K562 (cell line): ENCODE results near the gene PLPPR2. TPM values are rescaled to one million over a fixed set of nuclear protein-coding genes. Genes with fewer than 3 reads are reported as not detected.

Source experiments
- ATAC-seq: fragments of 200-7000 bp; cut with Tn5 transposase; 3 replicates; pipeline ENCODE4 v1.9.1; 2020; ENCODE audit warnings: moderate library complexity
- BruUV-seq: library from RNA; stranded (reverse); fragments of 400-500 nt; replicated peaks from 2 replicates; lab custom pipeline; 2021; lab: Mats Ljungman, UMichigan
- CTCF ChIA-PET: fragments of 300-600 bp; formaldehyde crosslinking; extraction: SDS; loops from one replicate; lab custom pipeline; 2021; ENCODE audit warnings: low intra/inter-chr PET ratio; lab: Yijun Ruan, JAX
- POLR2A ChIA-PET: fragments of 300-600, 350-650 bp; sonication (Branson Sonifier 250); formaldehyde crosslinking; extraction: SDS; loops from one replicate; lab custom pipeline; 2021; ENCODE audit warnings: antibody characterized with exemption, inconsistent platforms; lab: Yijun Ruan, JAX
- DNase-seq, 4 experiments: peaks; one replicate each; pipeline versions ENCODE4 v3.0.0 to v3.0.0-alpha.2; 2011 to 2018; ENCODE audit warnings: low spot score in 3 of 4, mixed read lengths in 3 of 4; ENCODE audit errors: extremely low read depth in 1 of 4
- FAIRE-seq: peaks from 2 replicates; lab custom pipeline; 2011; peaks lifted over from hg19 to GRCh38; lab: Jason Lieb, UNC
- H2AFZ ChIP-seq: 2 replicates; pipeline ENCODE4 v1.6.0; 2011; ENCODE audit warnings: low read depth, low read length, control low read depth, inconsistent platforms
- H3K27ac ChIP-seq: fragments of 200-600 bp; 3 replicates; pipeline ENCODE4 v1.8.0; 2011; ENCODE audit warnings: low read depth, mild to moderate bottlenecking, control low read depth, inconsistent platforms, low read length, moderate library complexity, mixed read lengths; ENCODE audit errors: extremely low read depth
- H3K27me3 ChIP-seq, 2 experiments: fragments of 300-600 bp in 1 of 2; 2 replicates in 1 of 2; 3 replicates in 1 of 2; pipeline versions ENCODE4 v1.6.0 to v1.8.0; 2011; ENCODE audit warnings: inconsistent platforms in 2 of 2, low read length in 2 of 2, mild to moderate bottlenecking in 1 of 2, mixed read lengths in 1 of 2, moderate library complexity in 1 of 2; ENCODE audit not compliant: control insufficient read depth in 2 of 2, insufficient read depth in 2 of 2
- H3K36me3 ChIP-seq: fragments of 300-600 bp; 3 replicates; pipeline ENCODE4 v1.8.0; 2011; ENCODE audit warnings: mild to moderate bottlenecking, low read length, inconsistent platforms; ENCODE audit not compliant: control insufficient read depth, insufficient read depth
- H3K4me1 ChIP-seq, 2 experiments: fragments of 200-600 bp in 1 of 2; replicated peaks in 1 of 2; 2 replicates in 1 of 2; 3 replicates in 1 of 2; pipeline versions ENCODE4 v1.5.1 to v1.8.0; 2011; ENCODE audit warnings: inconsistent platforms in 2 of 2, low read length in 2 of 2, mild to moderate bottlenecking in 1 of 2, mixed read lengths in 1 of 2, moderate library complexity in 1 of 2; ENCODE audit not compliant: control insufficient read depth in 2 of 2, insufficient read depth in 2 of 2
- H3K4me2 ChIP-seq: 2 replicates; pipeline ENCODE4 v1.6.1; 2011; ENCODE audit warnings: low read length, control low read depth, inconsistent platforms, mixed read lengths; ENCODE audit not compliant: insufficient read depth
- H3K4me3 ChIP-seq: fragments of 200-600 bp; sonication (generic), shearing (Covaris generic); 2 replicates; pipeline ENCODE4 v1.5.1; 2016; ENCODE audit warnings: control low read depth, inconsistent platforms
- H3K79me2 ChIP-seq: fragments of 200-600 bp; 3 replicates; pipeline ENCODE4 v1.8.0; 2011; ENCODE audit warnings: low read length, inconsistent platforms; ENCODE audit not compliant: control insufficient read depth, insufficient read depth
- H3K9ac ChIP-seq, 2 experiments: 2 replicates each; pipeline versions ENCODE4 v1.6.0 to v1.6.1; 2011; ENCODE audit warnings: low read depth in 2 of 2, low read length in 2 of 2, control low read depth in 1 of 2, inconsistent platforms in 1 of 2, mild to moderate bottlenecking in 1 of 2, mixed read lengths in 1 of 2; ENCODE audit not compliant: insufficient read depth in 1 of 2
- H3K9me1 ChIP-seq: one replicate; pipeline ENCODE4 v1.6.0; 2011; ENCODE audit warnings: inconsistent platforms, mild to moderate bottlenecking, low read length, moderate library complexity; ENCODE audit not compliant: control insufficient read depth, insufficient read depth
- H3K9me3 ChIP-seq: replicated peaks from 2 replicates; pipeline ENCODE4 v1.5.1; 2011; ENCODE audit warnings: low read depth, low read length, inconsistent platforms; ENCODE audit not compliant: control insufficient read depth, insufficient read depth
- H4K20me1 ChIP-seq: replicated peaks from 2 replicates; pipeline ENCODE4 v1.6.1; 2011; ENCODE audit warnings: low read length, inconsistent platforms, mixed read lengths; ENCODE audit not compliant: control insufficient read depth, insufficient read depth
- NFYB ChIP-seq: IDR thresholded peaks from 2 replicates; pipeline ENCODE4 v1.6.1; 2011; ENCODE audit warnings: mild to moderate bottlenecking, moderate library complexity; ENCODE audit not compliant: insufficient read length; ENCODE audit errors: extremely low read depth
- POLR3G ChIP-seq: IDR thresholded peaks from 2 replicates; pipeline ENCODE4 v1.6.1; 2011; ENCODE audit not compliant: insufficient read length, insufficient replicate concordance; ENCODE audit errors: extremely low read depth
- USF1 ChIP-seq: sonication (generic); formaldehyde crosslinking; IDR thresholded peaks from 2 replicates; pipeline ENCODE4 v1.9.0; 2022; ENCODE audit warnings: mild to moderate bottlenecking, missing genetic modification reagents
- WGBS: fragments of 100-300 bp; shearing (Covaris generic); methylation state at CpG from one replicate; pipeline ENCODE4 v1.1.6; 2016; ENCODE audit warnings: low coverage, mixed read lengths; ENCODE audit not compliant: insufficient coverage; ENCODE audit errors: missing lambda C conversion rate; 5-methylcytosine and 5-hydroxymethylcytosine counted together
- in situ Hi-C: fragments of 300-500 bp; cut with MboI; formaldehyde crosslinking; loops from 4 replicates; pipeline ENCODE4 v1.15.0; 2018; ENCODE audit warnings: inconsistent platforms, mixed read lengths
- intact Hi-C: fragments of 100-400 bp; cut with micrococcal nuclease; formaldehyde crosslinking; loops from 2 replicates; pipeline ENCODE4 v1.14.2; 2022
- polyA plus RNA-seq, 8 experiments: library from polyadenylated mRNA; depleted of rRNA in 4 of 8; stranded (reverse) in 5 of 8; unstranded in 3 of 8; fragments of >200 nt; fragmentation: Nextera tagmentation in 2 of 8; fragmentation: Illumina TruSeq in 1 of 8; extraction: Ambion mirVana in 2 of 8; extraction: Trizol in 1 of 8; gene quantifications; 2 replicates each; pipeline versions ENCODE4 v1.2.1 to v1.2.3, GENCODE V29; 2011 to 2014; ENCODE audit warnings: inconsistent platforms in 1 of 8, missing spikeins in 1 of 8
- total RNA-seq, 7 experiments: library from RNA; depleted of rRNA in 6 of 7; stranded (reverse); fragments of >200 nt in 6 of 7; fragmentation: Illumina TruSeq in 2 of 7; extraction: Trizol in 2 of 7; gene quantifications; 2 replicates each; pipeline versions ENCODE4 v1.2.1 to v1.2.3, GENCODE V29; 2011 to 2021; ENCODE audit warnings: low replicate concordance in 1 of 7

Gene PLPPR2
- total and polyA plus RNA-seq, 9 of the 15 experiments (the other 6 are each of a cell fraction or from before 2014, with no cell fraction given) = 0.49 to 15.9 (median 3.4) TPM

GRCh38 chr19:11390359-11390758 lies 35.1 kb downstream of the PLPPR2 start:
- in situ Hi-C loops = no loop called here

More at GRCh38 chr19:11390359-11390758, 35.1 kb downstream of the PLPPR2 start:
- no peaks in the 10 kb centered on the region; a peak in 2 of 5 replicates for H3K4me1 ChIP-seq
- H3K4me3 ChIP-seq = no peak overlapping the region
- FAIRE-seq (no peak), DNase-seq (peak in 1 of 4 experiments; percentile 11)
- no peak overlapping the region for H3K4me2 ChIP-seq
- CTCF ChIA-PET = no interaction called here
- WGBS = 37% methylated on average over 2 of the region's 2 CpGs
- no peak overlapping the region for H3K27ac ChIP-seq
- H3K9me3 ChIP-seq = peaks cover 3% of the 10 kb centered on the region; the same call in 1 of the 2 replicates
- intact Hi-C loops = no loop called here
- no peak overlapping the region for H2AFZ ChIP-seq
- no TSS peak for BruUV-seq
- no peaks in the 10 kb centered on the region for H3K79me2 ChIP-seq
- H3K36me3 ChIP-seq = no peaks in the 10 kb centered on the region
- H4K20me1 ChIP-seq = no peaks in the 10 kb centered on the region
- no peaks in the 10 kb centered on the region for H3K27me3 ChIP-seq
- no peak overlapping the region for H3K9ac ChIP-seq
- TF ChIP-seq POLR3G (no peak), NFYB (peak; percentile 64), USF1 (peak; percentile 73)
- TF ChIP-seq, all 486 proteins: peak for 2
- no peak for ATAC-seq
- POLR2A ChIA-PET = interaction anchor here (0.7 kb wide), 1 partner anchor 9 kb away, joined by 3 read pairs; no protein-coding TSS in a partner anchor
- no peaks in the 10 kb centered on the region for H3K9me1 ChIP-seq
